LNCaP clone FGC (cell line): ENCODE data around the gene S100A1.

Experiments used
- DNase-seq: peaks from one replicate; pipeline ENCODE4 v3.0.0-alpha.2; 2011; ENCODE audit warnings: low read depth
- H3K4me3 ChIP-seq: 2 replicates; pipeline ENCODE4 v1.5.1; 2011; ENCODE audit warnings: mild to moderate bottlenecking, low read depth, low read length, control low read depth
- TF ChIP-seq, protein P1 (sequence below): IDR thresholded peaks from 2 replicates; pipeline ENCODE4 v1.5.1; 2012; ENCODE audit warnings: mild to moderate bottlenecking; ENCODE audit not compliant: control insufficient read depth, insufficient read depth; ENCODE audit errors: extremely low read depth

S100A1 gene

DNA sequence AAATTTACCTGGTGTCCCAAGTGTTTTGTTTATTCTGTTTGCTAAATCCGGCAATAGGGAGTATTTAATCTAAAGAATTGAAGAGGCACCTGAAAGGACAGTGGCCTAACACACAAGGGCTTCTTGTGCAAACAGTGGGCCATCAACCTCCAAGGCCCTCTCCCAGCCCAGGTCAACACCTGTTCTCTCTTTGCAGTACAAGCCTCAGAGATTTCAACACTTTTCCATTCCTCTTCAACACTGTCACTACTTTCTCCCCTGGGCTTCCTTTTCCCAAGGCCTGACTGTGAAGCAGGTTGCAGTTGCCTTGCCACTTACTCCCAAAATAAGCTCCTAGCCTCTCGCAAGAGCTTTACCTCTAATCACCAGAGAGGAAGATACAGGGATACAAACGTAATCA, 27.1 kb downstream of the S100A1 start:
- DNase-seq, result no peak
- TF ChIP-seq, protein P1, sequence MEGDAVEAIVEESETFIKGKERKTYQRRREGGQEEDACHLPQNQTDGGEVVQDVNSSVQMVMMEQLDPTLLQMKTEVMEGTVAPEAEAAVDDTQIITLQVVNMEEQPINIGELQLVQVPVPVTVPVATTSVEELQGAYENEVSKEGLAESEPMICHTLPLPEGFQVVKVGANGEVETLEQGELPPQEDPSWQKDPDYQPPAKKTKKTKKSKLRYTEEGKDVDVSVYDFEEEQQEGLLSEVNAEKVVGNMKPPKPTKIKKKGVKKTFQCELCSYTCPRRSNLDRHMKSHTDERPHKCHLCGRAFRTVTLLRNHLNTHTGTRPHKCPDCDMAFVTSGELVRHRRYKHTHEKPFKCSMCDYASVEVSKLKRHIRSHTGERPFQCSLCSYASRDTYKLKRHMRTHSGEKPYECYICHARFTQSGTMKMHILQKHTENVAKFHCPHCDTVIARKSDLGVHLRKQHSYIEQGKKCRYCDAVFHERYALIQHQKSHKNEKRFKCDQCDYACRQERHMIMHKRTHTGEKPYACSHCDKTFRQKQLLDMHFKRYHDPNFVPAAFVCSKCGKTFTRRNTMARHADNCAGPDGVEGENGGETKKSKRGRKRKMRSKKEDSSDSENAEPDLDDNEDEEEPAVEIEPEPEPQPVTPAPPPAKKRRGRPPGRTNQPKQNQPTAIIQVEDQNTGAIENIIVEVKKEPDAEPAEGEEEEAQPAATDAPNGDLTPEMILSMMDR, result no peak
- H3K4me3 ChIP-seq, result no peak overlapping the region

DNA sequence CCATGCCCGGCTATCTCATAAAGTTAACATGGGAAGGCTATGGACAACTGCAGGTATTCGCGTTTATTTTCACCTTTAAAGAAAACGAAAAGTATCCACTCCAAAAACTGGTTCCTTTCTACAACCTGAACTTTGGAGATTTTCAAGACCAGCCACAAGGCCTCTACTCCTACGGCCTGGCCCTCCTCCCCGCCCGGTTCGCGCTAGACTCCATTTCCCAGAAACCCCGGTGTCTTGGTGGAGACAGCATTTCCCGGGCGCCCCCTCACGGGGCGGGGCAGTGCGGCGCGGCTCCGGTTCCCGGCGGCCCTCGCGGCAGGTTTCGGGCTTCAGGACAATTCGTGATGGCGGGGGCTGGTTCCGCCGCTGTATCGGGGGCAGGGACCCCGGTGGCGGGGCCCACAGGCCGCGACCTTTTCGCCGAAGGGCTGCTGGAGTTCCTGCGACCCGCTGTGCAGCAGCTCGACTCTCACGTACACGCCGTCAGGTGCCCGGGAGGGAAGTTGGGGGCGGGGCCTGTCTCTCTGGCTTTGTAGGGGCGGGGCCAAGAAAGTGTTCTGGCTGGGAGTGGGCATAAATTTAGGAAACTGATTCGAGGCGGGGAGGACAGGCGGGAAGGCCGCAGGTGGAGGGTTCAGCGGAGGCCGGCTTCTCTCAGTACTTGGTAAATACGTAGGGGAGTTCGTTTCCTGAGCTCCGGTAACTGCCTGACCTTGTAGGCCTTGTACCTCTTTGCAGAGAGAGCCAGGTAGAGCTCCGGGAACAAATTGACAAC, 30.4 kb downstream of the S100A1 start, which contains the start of gene SNAPIN:
TSS of gene SNAPIN (plus strand) at position 304 of the 775 bp plus-strand sequence. CDS start at position 345, 41 bp downstream.
- peak within 1 kb of the TSS; percentile 88 for H3K4me3 ChIP-seq
- TF ChIP-seq, protein P1, result no peak
- peak; percentile 63 for DNase-seq

DNA sequence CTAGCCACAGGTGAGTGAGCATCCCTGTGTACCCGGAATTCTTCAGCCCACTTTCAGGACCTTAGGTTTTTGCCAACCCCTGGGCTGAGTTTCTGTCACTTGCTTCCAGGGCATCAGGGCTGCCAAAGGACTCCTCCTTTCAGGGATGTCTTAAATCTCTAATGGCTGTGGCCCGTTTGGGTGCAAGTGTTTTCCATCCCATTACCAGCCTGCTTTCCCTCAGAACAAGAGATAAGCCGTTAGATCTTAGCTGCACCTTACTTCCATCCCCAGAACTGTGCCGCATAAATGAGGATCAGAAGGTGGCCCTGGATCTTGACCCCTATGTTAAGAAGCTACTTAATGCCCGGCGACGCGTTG, 30.9 kb downstream of the S100A1 start:
- DNase-seq, result no peak
- peak overlapping the region; percentile 88 for H3K4me3 ChIP-seq
- TF ChIP-seq, protein P1, result no peak

DNA sequence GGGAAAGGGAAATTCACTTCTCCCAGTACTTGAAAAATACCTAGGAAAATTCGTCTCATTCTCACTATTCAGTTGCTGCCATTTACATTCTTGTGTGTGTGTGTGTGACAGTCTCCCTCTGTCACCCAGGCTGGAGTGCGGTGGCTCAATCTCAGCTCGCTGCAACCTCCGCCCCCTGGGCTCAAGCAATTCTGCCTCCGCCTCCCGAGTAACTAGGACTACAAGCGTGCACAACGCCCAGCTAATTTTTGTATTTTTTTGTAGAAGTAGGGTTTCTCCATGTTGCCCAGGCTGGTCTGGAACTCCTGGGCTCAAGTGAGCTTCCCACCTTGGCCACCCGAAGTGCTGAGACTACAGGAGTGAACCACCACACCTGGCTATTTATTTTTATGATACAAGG, 31.4 kb downstream of the S100A1 start:
- DNase-seq, result no peak
- TF ChIP-seq, protein P1, result no peak
- H3K4me3 ChIP-seq, result peak overlapping the region; percentile 88

DNA sequence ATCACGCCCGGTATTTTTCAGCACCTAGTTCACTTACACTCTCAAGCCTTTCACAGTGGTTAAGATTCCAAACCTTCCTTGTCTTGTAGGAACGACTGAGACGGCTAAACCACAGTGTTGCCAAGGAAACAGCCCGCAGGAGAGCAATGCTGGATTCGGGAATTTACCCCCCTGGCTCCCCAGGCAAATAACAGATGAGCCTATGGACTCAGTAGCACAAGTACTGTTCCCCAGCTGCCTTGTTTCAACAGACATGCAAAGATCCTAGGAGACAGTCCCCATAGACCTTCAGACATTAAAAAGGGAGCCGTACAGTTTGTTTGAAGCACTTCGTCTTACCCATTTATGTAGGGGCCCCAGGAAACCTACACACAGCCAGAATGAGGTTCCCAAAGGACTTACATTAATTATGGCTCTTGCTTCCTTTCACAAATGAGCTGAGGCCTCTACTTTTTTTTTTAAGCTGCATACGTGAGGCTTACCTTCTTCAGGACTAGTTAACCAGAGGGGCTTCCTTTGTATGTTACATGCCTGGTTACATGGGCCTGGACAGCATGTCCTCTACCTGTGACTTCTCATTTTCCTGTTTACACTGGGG, 33.0 kb downstream of the S100A1 start:
- TF ChIP-seq, protein P1, result no peak
- H3K4me3 ChIP-seq, result no peak overlapping the region
- DNase-seq, result no peak

DNA sequence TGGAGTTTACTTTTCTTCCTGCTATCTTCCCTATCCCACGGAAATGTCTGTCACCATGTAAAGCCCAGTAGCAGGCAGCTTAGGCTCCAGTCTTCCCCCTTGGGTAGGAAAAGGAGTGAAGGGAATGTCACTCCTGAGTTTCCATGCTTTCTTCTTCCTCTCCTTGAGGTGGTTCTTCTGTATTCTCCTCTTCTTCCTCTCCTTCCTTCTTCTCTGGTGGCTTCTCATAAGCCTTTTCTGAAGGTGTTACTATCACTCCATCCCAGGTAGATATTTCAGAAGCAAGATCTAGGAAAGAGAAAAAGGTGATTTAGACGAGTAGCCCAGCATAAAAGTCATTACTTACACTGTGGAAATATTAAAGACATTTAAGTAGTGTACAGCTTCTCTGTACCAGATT, 34.0 kb downstream of the S100A1 start:
- H3K4me3 ChIP-seq, result no peak overlapping the region
- no peak for DNase-seq
- TF ChIP-seq, protein P1, result no peak

DNA sequence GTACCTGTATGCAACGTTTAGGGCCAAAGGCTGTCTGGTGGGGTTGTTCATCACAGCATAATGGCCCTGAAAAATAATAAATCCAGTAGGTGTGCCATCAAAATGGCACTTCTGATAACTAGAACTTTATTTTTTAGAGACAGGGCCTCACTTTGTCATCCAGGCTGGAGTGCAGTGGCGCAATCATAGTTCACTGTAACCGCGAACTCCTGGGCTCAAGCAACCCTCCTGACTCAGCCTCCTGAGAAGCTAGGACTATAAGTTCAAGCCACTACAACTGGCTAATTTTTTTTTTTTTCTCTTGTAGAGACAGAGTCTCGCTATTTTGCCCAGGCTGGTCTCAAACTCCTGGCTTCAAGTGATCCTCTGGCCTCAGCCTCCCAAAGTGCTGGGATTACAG, 35.0 kb downstream of the S100A1 start:
- TF ChIP-seq, protein P1, result no peak
- DNase-seq, result no peak
- no peak overlapping the region for H3K4me3 ChIP-seq
